ENCODE measurements around the gene RDX. TPM values are rescaled to one million over a fixed set of nuclear protein-coding genes. Genes with fewer than 3 reads are reported as not detected.

The RDX gene
- total RNA-seq, 1 experiment from 2014 or later = 86.6 TPM

DNA sequence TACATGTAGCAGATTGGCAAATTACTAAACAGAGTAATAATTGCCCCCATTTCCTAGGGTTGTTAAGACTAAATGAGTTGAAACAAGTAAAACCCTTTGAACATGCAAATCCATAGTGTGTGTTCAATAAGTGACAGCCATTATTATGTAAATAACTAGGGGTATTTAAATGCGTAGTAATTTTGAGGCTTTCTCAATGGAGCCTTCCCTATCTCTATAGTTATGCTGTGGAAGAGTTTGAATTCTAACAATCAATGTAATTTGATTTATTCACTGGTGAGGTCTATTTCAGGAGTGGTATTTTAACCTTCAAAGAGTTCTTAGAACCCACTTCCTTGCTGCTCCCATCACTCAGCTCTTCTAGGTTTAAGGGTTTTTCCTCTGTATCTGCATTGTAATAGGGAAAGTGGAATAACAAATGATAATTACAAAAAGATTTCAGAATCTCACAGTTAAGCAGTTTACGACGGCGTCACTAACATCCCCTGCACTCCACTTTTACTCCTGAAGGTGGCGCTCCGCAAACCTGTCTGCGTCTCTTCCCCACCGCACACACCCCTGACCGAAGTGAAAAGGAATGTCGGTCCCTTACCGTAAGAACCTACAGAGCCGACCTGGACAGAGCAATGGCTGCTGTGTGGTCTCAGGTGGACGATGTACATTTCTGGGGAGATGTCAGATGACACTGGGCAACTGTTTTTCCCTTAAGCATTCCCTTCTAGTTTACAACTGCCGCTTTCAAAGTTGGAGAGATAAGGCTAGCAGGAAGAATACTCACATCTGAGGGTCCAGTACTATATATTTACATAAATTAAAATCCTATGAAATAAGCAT lies 122.4 kb downstream of the RDX start:
- peak overlapping the region; percentile 19 to 42; a peak in 3 of 5 replicates for H3K4me3 Mint-ChIP-seq
- peak overlapping the region; percentile 20 for H3K4me2 ChIP-seq (ENCODE audit: insufficient read depth, insufficient read length, low read length)

More for the DNA sequence above, 122.4 kb downstream of the RDX start:
- H3K36me3 Mint-ChIP-seq (ENCODE audit: insufficient read depth in 1 of 3, low read depth in 3 of 3) = no peaks in the 10 kb centered on the region; a peak in 1 of 7 replicates
- Histone ChIP-seq H2BK12ac (ENCODE audit: insufficient read length, low read depth, low read length) (no peak overlapping the region), H3K27me3 (ENCODE audit: insufficient read depth, low read length) (no peaks in the 10 kb centered on the region), H3K9ac (ENCODE audit: extremely low read depth, insufficient read length, low read length) (no peak overlapping the region), H2BK20ac (ENCODE audit: low read depth, low read length, poor library complexity, severe bottlenecking) (no peak overlapping the region), H3T11ph (ENCODE audit: low read length) (no peak overlapping the region), H4K20me1 (ENCODE audit: control insufficient read depth, insufficient read depth, insufficient read length) (no peaks in the 10 kb centered on the region), H3K4ac (ENCODE audit: low read depth, low read length) (no peak overlapping the region), H3K79me2 (ENCODE audit: insufficient read depth, low read length) (no peaks in the 10 kb centered on the region), H3K4me1 (ENCODE audit: insufficient read depth, low read length) (peaks cover 19% of the 10 kb centered on the region; the same call in 1 of the 2 replicates), H3K79me1 (ENCODE audit: insufficient read depth, low read depth, low read length, poor library complexity, severe bottlenecking) (no peaks in the 10 kb centered on the region), H3K9me3 (ENCODE audit: control insufficient read depth, low read depth, low read length) (no peaks in the 10 kb centered on the region), H2AK5ac (ENCODE audit: insufficient read length, low read length) (no peak overlapping the region), H3K56ac (ENCODE audit: insufficient read length, low read depth, low read length) (no peak overlapping the region), H3K27ac (ENCODE audit: insufficient read length, low read depth, low read length) (no peak overlapping the region), H2BK5ac (ENCODE audit: insufficient read length, low read length) (no peak overlapping the region), H3K14ac (ENCODE audit: insufficient read depth, low read length) (no peak overlapping the region), H2AFZ (ENCODE audit: low read length) (no peak overlapping the region), H2BK120ac (ENCODE audit: low read depth, low read length, poor library complexity, severe bottlenecking) (no peak overlapping the region), H3K23ac (ENCODE audit: insufficient read length, low read depth, low read length) (no peak overlapping the region), H3K18ac (ENCODE audit: insufficient read length, low read depth, low read length) (no peak overlapping the region), H4K91ac (ENCODE audit: insufficient read length, low read depth, low read length) (no peak overlapping the region), H4K8ac (replicated peaks; ENCODE audit: insufficient read length, low read depth, low read length) (no peak overlapping the region), H4K5ac (ENCODE audit: insufficient read length, low read depth, low read length) (no peak overlapping the region), H3K23me2 (ENCODE audit: insufficient read length, low read depth, low read length, poor library complexity, severe bottlenecking) (no peaks in the 10 kb centered on the region), H2BK15ac (ENCODE audit: low read depth, low read length) (no peak overlapping the region)
- H3K9me3 Mint-ChIP-seq = no peaks in the 10 kb centered on the region
- H3K27me3 Mint-ChIP-seq (ENCODE audit: low read depth) = peaks cover 3% of the 10 kb centered on the region; the same call in 1 of the 2 replicates
- TF ChIP-seq, protein P1, sequence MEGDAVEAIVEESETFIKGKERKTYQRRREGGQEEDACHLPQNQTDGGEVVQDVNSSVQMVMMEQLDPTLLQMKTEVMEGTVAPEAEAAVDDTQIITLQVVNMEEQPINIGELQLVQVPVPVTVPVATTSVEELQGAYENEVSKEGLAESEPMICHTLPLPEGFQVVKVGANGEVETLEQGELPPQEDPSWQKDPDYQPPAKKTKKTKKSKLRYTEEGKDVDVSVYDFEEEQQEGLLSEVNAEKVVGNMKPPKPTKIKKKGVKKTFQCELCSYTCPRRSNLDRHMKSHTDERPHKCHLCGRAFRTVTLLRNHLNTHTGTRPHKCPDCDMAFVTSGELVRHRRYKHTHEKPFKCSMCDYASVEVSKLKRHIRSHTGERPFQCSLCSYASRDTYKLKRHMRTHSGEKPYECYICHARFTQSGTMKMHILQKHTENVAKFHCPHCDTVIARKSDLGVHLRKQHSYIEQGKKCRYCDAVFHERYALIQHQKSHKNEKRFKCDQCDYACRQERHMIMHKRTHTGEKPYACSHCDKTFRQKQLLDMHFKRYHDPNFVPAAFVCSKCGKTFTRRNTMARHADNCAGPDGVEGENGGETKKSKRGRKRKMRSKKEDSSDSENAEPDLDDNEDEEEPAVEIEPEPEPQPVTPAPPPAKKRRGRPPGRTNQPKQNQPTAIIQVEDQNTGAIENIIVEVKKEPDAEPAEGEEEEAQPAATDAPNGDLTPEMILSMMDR (conservative IDR thresholded peaks at IDR 0.05) = peak; percentile 90
- peak; percentile 83 for DNase-seq
- peaks cover 52% of the 10 kb centered on the region in 2 experiments for H3K4me1 Mint-ChIP-seq
- WGBS (ENCODE audit: extremely low coverage, insufficient read length, low lambda C conversion rate) = no CpG with 5 or more reads among the region's 14 CpGs
- peak overlapping the region; percentile 40 to 76 (median 41); a peak in 5 of 7 replicates for H3K27ac Mint-ChIP-seq

All from H9 (cell line).